Measurements from ENCODE around the gene SLC1A3.
A peak's percentile ranks its signal among the peaks of the same experiment; 100 is the strongest.
"Not testable (repeated sequence)": the region's sequence is repeated elsewhere in the genome, so short reads cannot be mapped to it uniquely, and the experiment has no call there.

Gene SLC1A3

GRCh38 chr5:36631620-36632362, 25.4 kb downstream of the SLC1A3 start:
- DNase-seq: no peak

DNA sequence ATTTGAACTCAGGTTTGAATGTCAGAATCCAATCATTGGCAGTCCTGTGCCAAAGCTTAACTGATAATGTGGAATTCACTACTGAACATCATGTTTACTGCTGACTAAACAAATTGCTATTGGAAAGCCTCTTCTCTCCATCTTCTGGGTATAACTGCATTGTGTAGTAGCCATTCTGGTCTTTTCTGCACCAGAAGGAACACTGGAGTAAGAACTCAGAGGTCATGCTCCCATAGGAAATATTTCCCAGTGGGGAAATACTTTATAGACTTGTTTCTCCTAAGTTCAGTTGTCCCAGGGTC, 25.9 kb downstream of the SLC1A3 start:
- DNase-seq: no peak

GRCh38 chr5:36635721-36636390, 29.4 kb downstream of the SLC1A3 start:
- DNase-seq: peak; percentile 92

DNA sequence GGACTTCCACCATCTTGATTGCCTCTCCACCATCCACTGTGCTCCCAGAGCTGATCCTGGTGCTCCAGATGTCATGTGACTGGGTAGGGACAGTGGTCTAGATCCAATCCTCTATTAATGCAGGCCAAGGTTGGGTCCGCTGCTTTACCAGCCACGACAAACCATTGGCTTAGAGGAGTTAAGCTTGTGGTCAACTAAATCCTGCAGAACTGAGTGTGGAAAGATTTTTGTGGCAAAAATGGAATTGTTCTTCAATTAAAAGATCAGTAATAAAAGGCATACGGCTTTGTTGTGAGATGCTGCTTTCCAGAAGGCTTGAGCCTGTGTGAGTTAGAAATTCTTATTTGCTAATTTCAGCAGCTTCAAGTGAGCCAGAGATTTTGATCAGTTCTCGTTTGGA, 30.7 kb downstream of the SLC1A3 start:
- DNase-seq: no peak

- no peak for DNase-seq
Observed at GRCh38 chr5:36637516-36637915, 31.1 kb downstream of the SLC1A3 start.

- DNase-seq: peak; percentile 93
Observed at GRCh38 chr5:36638056-36638455, 31.6 kb downstream of the SLC1A3 start.

GRCh38 chr5:36640949-36641348, 34.5 kb downstream of the SLC1A3 start:
- DNase-seq: no peak

DNA sequence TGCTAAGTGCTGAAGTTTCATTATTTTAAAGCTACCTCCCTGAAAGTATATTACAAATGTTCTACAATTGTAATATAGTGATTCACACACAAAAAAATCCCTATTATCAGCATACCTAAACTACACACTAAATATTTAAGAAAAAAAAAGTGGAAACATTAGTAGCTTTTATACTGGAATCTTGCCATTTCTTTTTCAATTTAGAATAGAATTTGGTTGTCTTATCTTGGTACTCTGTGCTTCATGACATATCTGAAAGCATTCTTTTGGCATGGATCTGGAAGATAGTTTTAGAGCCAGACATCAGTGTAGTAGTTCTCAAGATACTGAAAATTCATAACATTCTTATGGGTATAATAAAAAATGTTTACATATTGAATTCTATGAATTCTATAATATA, 35.0 kb downstream of the SLC1A3 start:
- DNase-seq: no peak

- no peak for DNase-seq
Observed at GRCh38 chr5:36642089-36642488, 35.7 kb downstream of the SLC1A3 start.

- DNase-seq: no peak
Observed at GRCh38 chr5:36643162-36643561, 36.8 kb downstream of the SLC1A3 start.

DNA sequence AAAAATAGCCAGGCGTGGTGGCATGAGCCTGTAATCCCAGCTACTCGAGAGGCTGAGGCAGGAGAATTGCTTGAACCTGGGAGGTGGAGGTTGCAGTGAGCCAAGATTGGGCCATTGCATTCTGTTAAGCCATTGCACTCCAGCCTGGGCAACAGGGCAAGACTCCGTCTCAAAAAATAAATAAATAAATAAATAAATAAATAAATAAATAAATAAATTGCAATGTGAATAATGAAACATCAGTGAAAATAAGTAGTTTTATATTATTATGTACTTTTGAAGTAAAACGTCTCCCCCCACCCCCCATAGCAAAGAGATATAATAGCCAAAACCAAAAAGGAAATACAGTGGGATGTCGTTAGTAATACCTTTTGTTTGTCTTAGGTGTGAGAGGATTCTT, 37.4 kb downstream of the SLC1A3 start:
- DNase-seq: not testable (repeated sequence)

GRCh38 chr5:36644727-36645126, 38.3 kb downstream of the SLC1A3 start:
- DNase-seq: peak; percentile 99

DNA sequence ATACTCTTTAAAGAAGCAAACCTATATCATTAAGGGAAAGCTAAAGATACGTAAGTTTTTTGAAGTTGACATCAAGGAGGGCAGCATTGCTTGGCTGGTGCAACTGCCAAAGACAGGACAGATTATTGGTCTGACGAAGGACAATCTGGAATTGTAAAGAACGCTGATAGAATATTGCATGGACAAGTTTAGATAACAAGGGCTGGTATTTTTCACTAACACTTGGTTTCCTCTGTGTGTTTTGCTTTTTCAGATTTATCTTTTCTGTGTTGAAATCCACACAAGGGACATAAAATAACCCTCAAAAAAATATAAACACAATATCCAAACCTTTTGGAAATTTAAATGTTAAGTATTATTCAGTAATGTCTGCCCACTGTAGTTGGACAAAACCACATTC, 39.7 kb downstream of the SLC1A3 start:
- no peak for DNase-seq

- DNase-seq: no peak
Observed at GRCh38 chr5:36646507-36647023, 40.2 kb downstream of the SLC1A3 start.

DNA sequence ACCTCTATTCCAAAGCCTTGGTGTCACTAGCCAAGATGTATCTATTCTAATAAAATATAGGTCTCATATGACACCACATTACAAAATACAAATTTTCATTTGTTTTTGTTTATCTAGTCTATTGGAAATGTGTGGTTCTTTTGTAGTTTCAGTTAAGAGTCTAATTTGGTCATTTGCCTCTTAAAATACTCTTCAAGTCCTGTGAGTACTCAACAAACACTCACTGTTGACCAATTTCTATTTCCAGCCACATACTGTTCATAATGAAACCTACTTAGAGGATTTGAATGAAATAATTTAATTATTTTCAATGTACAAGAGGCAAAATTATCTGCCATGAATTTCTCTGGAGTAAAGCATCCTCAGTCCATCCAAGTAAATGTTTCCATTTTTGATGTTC, 40.6 kb downstream of the SLC1A3 start:
- no peak for DNase-seq

GRCh38 chr5:36648426-36648825, 42.0 kb downstream of the SLC1A3 start:
- no peak for DNase-seq

DNA sequence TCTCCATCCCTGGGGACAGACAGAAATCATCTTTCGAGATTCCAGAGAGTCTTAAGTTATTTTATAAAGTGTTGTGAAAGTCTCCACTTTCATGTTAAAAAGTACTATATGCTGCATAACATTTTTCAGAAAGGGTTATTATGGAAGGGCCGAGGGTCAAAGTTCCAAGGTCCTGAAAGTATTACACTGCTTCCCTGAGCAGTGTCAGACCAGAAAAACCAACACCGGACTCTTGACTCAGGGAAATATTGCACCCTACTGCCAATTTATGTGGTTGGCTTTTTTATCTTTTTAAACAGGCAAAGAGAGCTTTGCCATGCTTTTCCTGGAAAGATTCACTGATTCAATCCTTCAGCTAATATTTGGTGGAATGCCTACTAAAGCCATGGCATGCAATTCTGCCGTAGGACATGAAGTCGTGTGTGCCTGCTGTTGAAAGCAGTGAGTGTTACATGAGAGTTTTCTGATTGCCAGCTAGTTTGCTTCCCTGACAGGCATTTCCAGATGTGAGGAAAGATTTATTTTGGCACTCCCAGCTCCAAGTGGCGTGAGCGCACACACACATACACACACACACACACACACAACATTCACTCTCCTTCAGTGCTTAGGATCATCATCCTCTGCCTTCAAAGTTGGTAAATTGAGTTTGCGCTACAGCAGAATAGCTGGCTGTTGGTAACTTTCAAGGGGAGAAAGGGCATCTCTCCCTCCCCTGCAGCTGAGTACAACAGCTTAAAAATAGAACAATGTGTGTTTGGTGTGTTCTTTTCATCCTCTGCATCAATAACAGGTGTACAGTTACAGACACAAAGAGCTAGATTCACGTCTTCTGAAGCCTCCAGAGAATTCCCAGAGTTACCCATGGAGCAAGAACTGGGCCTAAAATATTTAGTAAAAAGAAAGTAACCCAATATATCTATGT, 45.6 kb downstream of the SLC1A3 start:
- DNase-seq: no peak

- DNase-seq: no peak
Observed at GRCh38 chr5:36653044-36653705, 46.8 kb downstream of the SLC1A3 start.

- no peak for DNase-seq
Observed at GRCh38 chr5:36654564-36654963, 48.2 kb downstream of the SLC1A3 start.

GRCh38 chr5:36655161-36655560, 48.8 kb downstream of the SLC1A3 start:
- DNase-seq: no peak

- no peak for DNase-seq
Observed at GRCh38 chr5:36656556-36656955, 50.1 kb downstream of the SLC1A3 start.

DNA sequence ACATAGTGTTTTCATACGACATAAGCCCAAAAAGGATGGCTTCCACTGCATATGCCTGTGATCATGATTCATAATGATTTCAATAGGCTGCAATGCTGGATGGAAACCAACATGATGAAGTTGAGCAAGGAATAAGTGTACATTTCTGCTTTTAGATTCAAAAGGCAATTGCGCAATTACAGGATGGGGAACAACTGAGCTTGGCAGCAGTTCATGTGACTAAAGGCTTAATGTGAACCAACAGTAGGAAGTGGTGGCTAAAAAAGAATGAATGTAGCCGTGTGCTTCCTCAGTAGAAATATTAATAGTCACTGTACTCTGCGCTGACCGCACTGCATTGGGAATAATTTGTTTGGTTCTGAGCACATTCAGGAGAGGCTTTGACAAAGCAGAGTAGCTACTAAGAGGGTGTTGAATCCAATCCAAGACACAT, 51.2 kb downstream of the SLC1A3 start:
- DNase-seq: no peak
